ENCODE results near the gene ADIPOQ. TPM values are rescaled to one million over a fixed set of nuclear protein-coding genes. Genes with fewer than 3 reads are reported as not detected.
A peak's percentile ranks its signal among the peaks of the same experiment; 100 is the strongest.
"Not testable (repeated sequence)": the region's sequence is repeated elsewhere in the genome, so short reads cannot be mapped to it uniquely, and the experiment has no call there.

The ADIPOQ gene
- total and polyA plus RNA-seq, 2 of the 13 experiments (the other 11 are each of a cell fraction or from before 2014, with no cell fraction given): not detected

GRCh38 chr3:186874841-186875240 lies 32.3 kb downstream of the ADIPOQ start:
- H3K4me2 ChIP-seq (ENCODE audit: low read depth, low read length); POLR2A ChIA-PET; in situ Hi-C loops (cut with HindIII; ENCODE audit: extremely low pct_ligation_motif_present, low pct_unique_long_range_greater_than_20kb); H4K20me1 ChIP-seq (ENCODE audit: insufficient read depth, low read length); BruUV-seq (replicated peaks); H3K27me3 ChIP-seq (ENCODE audit: control insufficient read depth in 1 of 2, insufficient read depth in 2 of 2, low read length in 2 of 2); H3K4me3 ChIP-seq (replicated peaks in 1 of 3; ENCODE audit: insufficient read depth in 1 of 3, low read depth in 2 of 3, low read length in 3 of 3); H3K9ac ChIP-seq (ENCODE audit: insufficient read depth, low read depth, low read length); ATAC-seq; H3K27ac ChIP-seq (ENCODE audit: extremely low read length, insufficient read depth, low read length); intact Hi-C loops (cut with micrococcal nuclease; ENCODE audit: unreplicated experiment); CTCF ChIA-PET (ENCODE audit: low intra/inter-chr PET ratio, low total read pairs); H3K79me2 ChIP-seq (ENCODE audit: insufficient read depth, low read length); FAIRE-seq; DNase-seq (ENCODE audit: low spot score); H3K36me3 ChIP-seq (replicated peaks in 1 of 2; ENCODE audit: control insufficient read depth in 1 of 2, insufficient read depth in 2 of 2, low read length in 2 of 2); H2AFZ ChIP-seq (ENCODE audit: low read length); H3K9me3 ChIP-seq (ENCODE audit: low read length); TF ChIP-seq SOX6, SOX13 (IDR thresholded peaks at IDR 0.05): not testable (repeated sequence)
- WGBS (ENCODE audit: low lambda C conversion rate): 0% methylated on average over 3 of the region's 4 CpGs
- peak; percentile 65; the same call in 1 of the 2 replicates for TF ChIP-seq BCL6 (CRISPR knock-in tag; IDR thresholded peaks at IDR 0.05)
- peak; percentile 53 for TF ChIP-seq SOX6 (CRISPR knock-in tag; IDR thresholded peaks at IDR 0.05)
- TF ChIP-seq SOX13 (CRISPR knock-in tag; conservative IDR thresholded peaks at IDR 0.05 in 1 of 2, IDR thresholded peaks at IDR 0.05 in 1 of 2): peak in 1 of 2 experiments; percentile 31; a peak in 1 of 4 replicates
- peaks cover 14% of the 10 kb centered on the region for H3K4me1 ChIP-seq (ENCODE audit: insufficient read depth, low read length)

GRCh38 chr3:186875708-186876107 lies 33.2 kb downstream of the ADIPOQ start:
- Histone ChIP-seq H3K27me3 (ENCODE audit: control insufficient read depth in 1 of 2, insufficient read depth in 2 of 2, low read length in 2 of 2) (no peaks in the 10 kb centered on the region), H3K36me3 (replicated peaks in 1 of 2; ENCODE audit: control insufficient read depth in 1 of 2, insufficient read depth in 2 of 2, low read length in 2 of 2) (no peaks in the 10 kb centered on the region), H3K79me2 (ENCODE audit: insufficient read depth, low read length) (no peaks in the 10 kb centered on the region), H3K9ac (ENCODE audit: insufficient read depth, low read depth, low read length) (no peak overlapping the region), H3K9me3 (ENCODE audit: low read length) (no peaks in the 10 kb centered on the region), H3K4me3 (replicated peaks in 1 of 3; ENCODE audit: insufficient read depth in 1 of 3, low read depth in 2 of 3, low read length in 3 of 3) (no peak overlapping the region), H3K4me1 (ENCODE audit: insufficient read depth, low read length) (peaks cover 8% of the 10 kb centered on the region), H4K20me1 (ENCODE audit: insufficient read depth, low read length) (no peaks in the 10 kb centered on the region), H3K4me2 (ENCODE audit: low read depth, low read length) (no peak overlapping the region), H3K27ac (ENCODE audit: extremely low read length, insufficient read depth, low read length) (no peak overlapping the region), H2AFZ (ENCODE audit: low read length) (no peak overlapping the region)
- TF ChIP-seq RAD21 (CRISPR knock-in tag; IDR thresholded peaks at IDR 0.05): no peak
- TF ChIP-seq ZEB1 (IDR thresholded peaks at IDR 0.05; ENCODE audit: insufficient replicate concordance, low read depth): no peak
- no peak for TF ChIP-seq ZNF878 (CRISPR knock-in tag; IDR thresholded peaks at IDR 0.05)
- no peak for TF ChIP-seq NCOR1 (IDR thresholded peaks at IDR 0.05; ENCODE audit: borderline replicate concordance, low read length)
- TF ChIP-seq HINFP (CRISPR knock-in tag; IDR thresholded peaks at IDR 0.05; ENCODE audit: low read depth): no peak
- TF ChIP-seq CBX2 (IDR thresholded peaks at IDR 0.05; ENCODE audit: low read depth, low read length): no peak
- TF ChIP-seq CBX2 (CRISPR knock-in tag; IDR thresholded peaks at IDR 0.05; ENCODE audit: low read depth): no peak
- BruUV-seq (replicated peaks): no TSS peak
- in situ Hi-C loops (cut with HindIII; ENCODE audit: extremely low pct_ligation_motif_present, low pct_unique_long_range_greater_than_20kb) (no loop called here), intact Hi-C loops (cut with micrococcal nuclease; ENCODE audit: unreplicated experiment) (no loop called here)
- no peak for ATAC-seq
- ChIA-PET CTCF (ENCODE audit: low intra/inter-chr PET ratio, low total read pairs) (no interaction called here), POLR2A (no interaction called here)
- 0% methylated on average over 1 of the region's 1 CpG for WGBS (ENCODE audit: low lambda C conversion rate)
- no peak for FAIRE-seq
- no peak for DNase-seq (ENCODE audit: low spot score)
